HCT116 (cell line): ENCODE data around the gene JSRP1. TPM values are rescaled to one million over a fixed set of nuclear protein-coding genes. Genes with fewer than 3 reads are reported as not detected.

Experiments used
- ATAC-seq: fragments of 200-7000 bp; cut with Tn5 transposase; 2 replicates; pipeline ENCODE4 v1.9.1; 2020; ENCODE audit warnings: mild to moderate bottlenecking, moderate library complexity
- BruUV-seq: library from RNA; stranded (reverse); fragments of 400-500 nt; replicated peaks from 2 replicates; lab custom pipeline; 2021; lab: Mats Ljungman, UMichigan
- CTCF ChIA-PET: fragments of 300-600 bp; sonication (Branson Sonifier 250); formaldehyde crosslinking; loops from one replicate; lab custom pipeline; 2021; ENCODE audit warnings: antibody characterized with exemption; lab: Charles Lee
- POLR2A ChIA-PET: fragments of 300-600, 350-600 bp; sonication (Branson Sonifier 250); formaldehyde crosslinking; loops from one replicate; lab custom pipeline; 2021; ENCODE audit warnings: antibody characterized with exemption; lab: Charles Lee
- RAD21 ChIA-PET, 2 experiments: fragments of 300-600 bp; sonication (Branson Sonifier 250); formaldehyde crosslinking; loops; one replicate each; lab custom pipeline; 2023; ENCODE audit warnings: low total read pairs in 2 of 2; ENCODE audit not compliant: uncharacterized antibody in 2 of 2, unreplicated experiment in 2 of 2, low non-redundant PET in 1 of 2; lab: Charles Lee
- DNase-seq: peaks from one replicate; pipeline ENCODE4 v3.0.0-alpha.2; 2010; ENCODE audit warnings: low read depth, low spot score
- H2AFZ ChIP-seq: fragments of 200-600 bp; shearing (Covaris generic), sonication (generic); 2 replicates; pipeline ENCODE4 v1.6.1; 2017; ENCODE audit warnings: low read depth, mixed run types, mixed read lengths, antibody characterized with exemption, low read length; ENCODE audit not compliant: poor library complexity, severe bottlenecking
- H3K27ac ChIP-seq: 2 replicates; pipeline ENCODE4 v1.5.1; 2012; ENCODE audit warnings: low read depth, low read length
- H3K27me3 ChIP-seq: fragments of 200-600 bp; sonication (generic); 2 replicates; pipeline ENCODE4 v1.6.1; 2016; ENCODE audit warnings: mixed run types, low read length, mixed read lengths; ENCODE audit not compliant: insufficient read depth
- H3K36me3 ChIP-seq, 2 experiments: fragments of 200-500 bp in 1 of 2; fragments of 200-600 bp in 1 of 2; sonication (Bioruptor generic) in 1 of 2; sonication (generic) in 1 of 2; 2 replicates each; pipeline versions ENCODE4 v1.5.1 to v1.6.1; 2014 to 2016; ENCODE audit warnings: low read length in 2 of 2, inconsistent platforms in 1 of 2, mixed read lengths in 1 of 2, mixed run types in 1 of 2; ENCODE audit not compliant: insufficient read depth in 2 of 2, control insufficient read depth in 1 of 2
- H3K4me1 ChIP-seq, 2 experiments: fragments of 200-600 bp in 1 of 2; sonication (generic) in 1 of 2; 2 replicates each; pipeline versions ENCODE4 v1.5.1 to v1.6.1; 2012 to 2017; ENCODE audit warnings: low read length in 2 of 2, inconsistent platforms in 1 of 2, mild to moderate bottlenecking in 1 of 2, mixed read lengths in 1 of 2, mixed run types in 1 of 2, moderate library complexity in 1 of 2; ENCODE audit not compliant: insufficient read depth in 2 of 2, control insufficient read depth in 1 of 2
- H3K4me2 ChIP-seq: fragments of 200-600 bp; sonication (generic); 2 replicates; pipeline ENCODE4 v1.6.1; 2017; ENCODE audit warnings: mixed run types, low read length, mixed read lengths
- H3K4me3 ChIP-seq, 2 experiments: fragments of 200-600 bp in 1 of 2; sonication (generic) in 1 of 2; replicated peaks in 1 of 2; 2 replicates each; pipeline ENCODE4 v1.5.1; 2011 to 2016; ENCODE audit warnings: low read length in 2 of 2, control low read depth in 1 of 2, low read depth in 1 of 2, mild to moderate bottlenecking in 1 of 2, mixed read lengths in 1 of 2, mixed run types in 1 of 2
- H3K79me2 ChIP-seq: fragments of 200-600 bp; sonication (generic); 2 replicates; pipeline ENCODE4 v1.6.1; 2017; ENCODE audit warnings: mild to moderate bottlenecking, mixed run types, low read length, moderate library complexity, mixed read lengths; ENCODE audit not compliant: insufficient read depth
- H3K9ac ChIP-seq: fragments of 200-600 bp; sonication (generic); 2 replicates; pipeline ENCODE4 v1.6.1; 2016; ENCODE audit warnings: low read length, mixed read lengths
- H3K9me2 ChIP-seq: fragments of 200-600 bp; sonication (generic), shearing (Covaris generic); 2 replicates; pipeline ENCODE4 v1.6.1; 2017; ENCODE audit warnings: mixed run types, mild to moderate bottlenecking, moderate library complexity; ENCODE audit not compliant: insufficient read depth
- H3K9me3 ChIP-seq, 2 experiments: fragments of 200-500 bp in 1 of 2; fragments of 200-600 bp in 1 of 2; sonication (Bioruptor generic) in 1 of 2; sonication (generic) in 1 of 2; 2 replicates each; pipeline ENCODE4 v1.6.1; 2014 to 2017; ENCODE audit warnings: low read length in 2 of 2, mixed read lengths in 2 of 2, inconsistent platforms in 1 of 2, low read depth in 1 of 2, mild to moderate bottlenecking in 1 of 2, mixed run types in 1 of 2, moderate library complexity in 1 of 2; ENCODE audit not compliant: control insufficient read depth in 1 of 2, insufficient read depth in 1 of 2
- H4K20me1 ChIP-seq: fragments of 200-600 bp; sonication (generic), shearing (Covaris generic); 2 replicates; pipeline ENCODE4 v1.6.1; 2017; ENCODE audit warnings: mixed run types, mild to moderate bottlenecking, moderate library complexity; ENCODE audit not compliant: insufficient read depth
- CEBPB ChIP-seq: IDR thresholded peaks from 2 replicates; pipeline ENCODE4 v1.6.1; 2012; ENCODE audit warnings: low read depth
- EGR1 ChIP-seq: IDR thresholded peaks from 2 replicates; pipeline ENCODE4 v1.6.1; 2012; ENCODE audit warnings: low read depth
- ELF1 ChIP-seq: IDR thresholded peaks from 2 replicates; pipeline ENCODE4 v1.6.1; 2012; ENCODE audit warnings: low read depth, borderline replicate concordance
- EZH2 ChIP-seq: fragments of 200-600 bp; sonication (generic); IDR thresholded peaks from 2 replicates; pipeline ENCODE4 v1.6.1; 2017; ENCODE audit warnings: antibody characterized with exemption, mixed run types
- EZH2phosphoT487 ChIP-seq: fragments of 200-600 bp; IDR thresholded peaks from 2 replicates; pipeline ENCODE4 v1.6.1; 2018; ENCODE audit warnings: antibody characterized with exemption, borderline replicate concordance
- FOSL1 ChIP-seq: IDR thresholded peaks from 2 replicates; pipeline ENCODE4 v1.6.1; 2012; ENCODE audit warnings: low read depth
- JUND ChIP-seq: IDR thresholded peaks from 2 replicates; pipeline ENCODE4 v1.6.1; 2012
- POLR2A ChIP-seq: IDR thresholded peaks from 2 replicates; pipeline ENCODE4 v1.7.0; 2011; ENCODE audit warnings: borderline replicate concordance; ENCODE audit not compliant: insufficient read depth, insufficient read length; ENCODE audit errors: extremely low read depth
- RAD21 ChIP-seq: IDR thresholded peaks from 2 replicates; pipeline ENCODE4 v1.6.1; 2012; ENCODE audit warnings: low read depth, mild to moderate bottlenecking
- SP1 ChIP-seq: IDR thresholded peaks from 2 replicates; pipeline ENCODE4 v1.6.1; 2012; ENCODE audit warnings: low read depth
- TCF7L2 ChIP-seq: IDR thresholded peaks from 2 replicates; pipeline ENCODE4 v1.7.0; 2011; ENCODE audit warnings: borderline replicate concordance, inconsistent platforms; ENCODE audit not compliant: insufficient read depth, insufficient read length; ENCODE audit errors: extremely low read depth
- YY1 ChIP-seq: IDR thresholded peaks from 2 replicates; pipeline ENCODE4 v1.6.1; 2011; ENCODE audit warnings: low read length, low read depth, moderate library complexity, mild to moderate bottlenecking; ENCODE audit not compliant: insufficient replicate concordance; ENCODE audit errors: extremely low read depth
- ZFX ChIP-seq: fragments of 450-650 bp; IDR thresholded peaks from 2 replicates; pipeline ENCODE4 v1.6.1; 2017
- intact Hi-C: fragments of 100-400 bp; cut with micrococcal nuclease; formaldehyde crosslinking; loops from 2 replicates; pipeline ENCODE4 v1.10.0; 2022
- total RNA-seq: library from RNA; stranded (reverse); gene quantifications from one replicate; pipeline ENCODE4 v1.2.1, GENCODE V29; 2021; ENCODE audit not compliant: unreplicated experiment
- TF ChIP-seq, protein P1 (sequence below): IDR thresholded peaks from 2 replicates; pipeline ENCODE4 v1.6.1; 2012; ENCODE audit warnings: low read depth
- TF ChIP-seq, protein P2 (sequence below): IDR thresholded peaks from 2 replicates; pipeline ENCODE4 v1.6.1; 2012
- TF ChIP-seq, protein P3 (sequence below): IDR thresholded peaks from 2 replicates; pipeline ENCODE4 v1.6.1; 2011; ENCODE audit warnings: mild to moderate bottlenecking, low read length, moderate library complexity; ENCODE audit not compliant: insufficient replicate concordance; ENCODE audit errors: extremely low read depth
- TF ChIP-seq, protein P4 (sequence below): IDR thresholded peaks from 2 replicates; pipeline ENCODE4 v1.6.1; 2012

JSRP1 gene
- total RNA-seq, 1 experiment from 2014 or later = 0.30 TPM

DNA sequence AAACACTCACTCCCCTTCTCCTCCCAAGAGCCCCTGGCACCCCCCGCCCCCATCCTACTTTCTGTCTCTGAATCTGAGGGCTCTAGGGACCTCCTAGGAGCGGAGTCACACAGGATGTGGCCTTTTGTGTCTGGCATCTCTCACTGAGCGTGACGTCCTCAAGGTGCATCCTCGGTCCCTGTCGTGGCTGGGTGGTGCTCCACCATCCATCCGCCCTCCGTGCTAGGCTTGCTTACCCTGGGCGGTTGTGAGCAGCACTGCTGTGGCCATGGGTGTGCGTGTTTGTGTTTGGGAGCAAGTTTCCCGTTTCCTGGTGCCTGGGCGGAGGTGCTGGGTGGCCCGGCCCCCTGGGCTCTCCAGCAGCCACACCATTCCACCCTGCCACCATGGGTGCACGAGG, 32.3 kb downstream of the JSRP1 start (continued):
- TF ChIP-seq, protein P1, sequence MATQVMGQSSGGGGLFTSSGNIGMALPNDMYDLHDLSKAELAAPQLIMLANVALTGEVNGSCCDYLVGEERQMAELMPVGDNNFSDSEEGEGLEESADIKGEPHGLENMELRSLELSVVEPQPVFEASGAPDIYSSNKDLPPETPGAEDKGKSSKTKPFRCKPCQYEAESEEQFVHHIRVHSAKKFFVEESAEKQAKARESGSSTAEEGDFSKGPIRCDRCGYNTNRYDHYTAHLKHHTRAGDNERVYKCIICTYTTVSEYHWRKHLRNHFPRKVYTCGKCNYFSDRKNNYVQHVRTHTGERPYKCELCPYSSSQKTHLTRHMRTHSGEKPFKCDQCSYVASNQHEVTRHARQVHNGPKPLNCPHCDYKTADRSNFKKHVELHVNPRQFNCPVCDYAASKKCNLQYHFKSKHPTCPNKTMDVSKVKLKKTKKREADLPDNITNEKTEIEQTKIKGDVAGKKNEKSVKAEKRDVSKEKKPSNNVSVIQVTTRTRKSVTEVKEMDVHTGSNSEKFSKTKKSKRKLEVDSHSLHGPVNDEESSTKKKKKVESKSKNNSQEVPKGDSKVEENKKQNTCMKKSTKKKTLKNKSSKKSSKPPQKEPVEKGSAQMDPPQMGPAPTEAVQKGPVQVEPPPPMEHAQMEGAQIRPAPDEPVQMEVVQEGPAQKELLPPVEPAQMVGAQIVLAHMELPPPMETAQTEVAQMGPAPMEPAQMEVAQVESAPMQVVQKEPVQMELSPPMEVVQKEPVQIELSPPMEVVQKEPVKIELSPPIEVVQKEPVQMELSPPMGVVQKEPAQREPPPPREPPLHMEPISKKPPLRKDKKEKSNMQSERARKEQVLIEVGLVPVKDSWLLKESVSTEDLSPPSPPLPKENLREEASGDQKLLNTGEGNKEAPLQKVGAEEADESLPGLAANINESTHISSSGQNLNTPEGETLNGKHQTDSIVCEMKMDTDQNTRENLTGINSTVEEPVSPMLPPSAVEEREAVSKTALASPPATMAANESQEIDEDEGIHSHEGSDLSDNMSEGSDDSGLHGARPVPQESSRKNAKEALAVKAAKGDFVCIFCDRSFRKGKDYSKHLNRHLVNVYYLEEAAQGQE = no peak
- TF ChIP-seq, protein P2, sequence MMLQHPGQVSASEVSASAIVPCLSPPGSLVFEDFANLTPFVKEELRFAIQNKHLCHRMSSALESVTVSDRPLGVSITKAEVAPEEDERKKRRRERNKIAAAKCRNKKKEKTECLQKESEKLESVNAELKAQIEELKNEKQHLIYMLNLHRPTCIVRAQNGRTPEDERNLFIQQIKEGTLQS = no peak
- no peak for TF ChIP-seq FOSL1
- TF ChIP-seq YY1 = no peak
- TF ChIP-seq SP1 = no peak
- no peak for TF ChIP-seq EGR1

DNA sequence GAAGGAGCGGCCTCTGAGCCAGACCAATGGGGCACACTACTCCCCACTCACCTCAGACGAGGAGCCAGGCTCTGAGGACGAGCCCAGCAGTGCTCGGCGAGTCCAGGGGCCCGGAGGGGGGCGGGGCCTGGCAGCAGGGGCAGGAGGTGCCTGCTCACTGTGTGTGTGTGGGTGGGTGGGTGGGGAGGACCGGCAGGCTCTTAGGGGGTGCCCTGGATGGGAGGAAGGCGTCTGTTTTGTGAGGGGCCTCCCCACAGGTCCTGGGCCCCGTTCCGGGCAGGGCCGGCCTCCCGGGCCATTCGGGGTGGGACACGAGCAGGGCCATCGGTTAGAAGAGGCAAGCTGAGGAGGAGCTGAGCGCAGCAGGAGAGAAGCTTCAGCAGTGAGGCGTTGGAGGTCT, 32.8 kb downstream of the JSRP1 start:
- DNase-seq = no peak
- H3K27ac ChIP-seq = no peak overlapping the region
- CTCF ChIA-PET = no interaction called here
- TF ChIP-seq POLR2A (no peak), TCF7L2 (no peak), JUND (no peak), EZH2 (no peak), CEBPB (no peak), SP1 (no peak), ZFX (no peak), YY1 (no peak), ELF1 (no peak), EZH2phosphoT487 (no peak), RAD21 (no peak)
- TF ChIP-seq, protein P3, sequence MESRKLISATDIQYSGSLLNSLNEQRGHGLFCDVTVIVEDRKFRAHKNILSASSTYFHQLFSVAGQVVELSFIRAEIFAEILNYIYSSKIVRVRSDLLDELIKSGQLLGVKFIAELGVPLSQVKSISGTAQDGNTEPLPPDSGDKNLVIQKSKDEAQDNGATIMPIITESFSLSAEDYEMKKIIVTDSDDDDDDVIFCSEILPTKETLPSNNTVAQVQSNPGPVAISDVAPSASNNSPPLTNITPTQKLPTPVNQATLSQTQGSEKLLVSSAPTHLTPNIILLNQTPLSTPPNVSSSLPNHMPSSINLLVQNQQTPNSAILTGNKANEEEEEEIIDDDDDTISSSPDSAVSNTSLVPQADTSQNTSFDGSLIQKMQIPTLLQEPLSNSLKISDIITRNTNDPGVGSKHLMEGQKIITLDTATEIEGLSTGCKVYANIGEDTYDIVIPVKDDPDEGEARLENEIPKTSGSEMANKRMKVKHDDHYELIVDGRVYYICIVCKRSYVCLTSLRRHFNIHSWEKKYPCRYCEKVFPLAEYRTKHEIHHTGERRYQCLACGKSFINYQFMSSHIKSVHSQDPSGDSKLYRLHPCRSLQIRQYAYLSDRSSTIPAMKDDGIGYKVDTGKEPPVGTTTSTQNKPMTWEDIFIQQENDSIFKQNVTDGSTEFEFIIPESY = no peak
- TF ChIP-seq, protein P4, sequence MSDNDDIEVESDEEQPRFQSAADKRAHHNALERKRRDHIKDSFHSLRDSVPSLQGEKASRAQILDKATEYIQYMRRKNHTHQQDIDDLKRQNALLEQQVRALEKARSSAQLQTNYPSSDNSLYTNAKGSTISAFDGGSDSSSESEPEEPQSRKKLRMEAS = no peak
- TF ChIP-seq, protein P2 = no peak
- TF ChIP-seq, all 23 proteins: peak for 0
- H3K27me3 ChIP-seq = no peaks in the 10 kb centered on the region
- no TSS peak for BruUV-seq
- POLR2A ChIA-PET = no interaction called here
- intact Hi-C loops = no loop called here
- peaks cover 7 to 34% of the 10 kb centered on the region in 2 experiments; a peak in 3 of 4 replicates for H3K36me3 ChIP-seq
- no peaks in the 10 kb centered on the region for H3K79me2 ChIP-seq
- RAD21 ChIA-PET = no interaction called here
- no peaks in the 10 kb centered on the region for H3K4me1 ChIP-seq
- no peak overlapping the region for H3K4me2 ChIP-seq
- H3K4me3 ChIP-seq = no peak overlapping the region
- no peak overlapping the region for H2AFZ ChIP-seq
- no peaks in the 10 kb centered on the region for H4K20me1 ChIP-seq
- H3K9ac ChIP-seq = no peak overlapping the region
- no peaks in the 10 kb centered on the region for H3K9me2 ChIP-seq
- H3K9me3 ChIP-seq = no peaks in the 10 kb centered on the region
- ATAC-seq = no peak
